ENCODE measurements around the gene PCGF2.

DNA sequence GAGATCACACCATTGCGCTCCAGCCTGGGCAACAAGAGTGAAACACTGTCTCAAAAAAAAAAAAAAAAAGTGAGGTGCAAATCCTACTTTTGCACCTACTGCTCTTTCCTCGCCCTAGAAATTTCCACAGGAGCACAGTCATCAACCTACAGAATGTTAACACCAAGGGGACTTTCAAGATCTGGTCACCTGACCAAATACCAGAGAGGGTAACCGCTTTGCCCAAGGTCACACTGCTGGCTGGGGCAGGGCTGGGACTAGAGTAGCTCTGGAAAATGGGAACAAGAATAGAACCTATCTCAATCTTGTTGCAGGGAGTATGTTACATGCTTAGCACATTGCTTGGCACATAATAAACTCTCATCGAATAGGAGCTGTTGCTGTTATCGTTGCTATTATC, 49.4 kb downstream of the PCGF2 start:
- TF ChIP-seq ISL1 (CRISPR knock-in tag; IDR thresholded peaks at IDR 0.05): no peak
- no peak for TF ChIP-seq ZFP30 (CRISPR knock-in tag; IDR thresholded peaks at IDR 0.05)

Measured in SK-N-SH treated with all-trans-retinoic acid at 6 μM for 48 hours (cell line).